GM12874 (cell line): ENCODE results near the gene PRRX2.

Source experiments
- TF ChIP-seq, protein P1 (sequence below): IDR thresholded peaks from 2 replicates; pipeline ENCODE4 v1.5.1; 2011; ENCODE audit warnings: low read depth, mild to moderate bottlenecking, control low read depth, low read length, moderate library complexity; ENCODE audit not compliant: insufficient read depth

The PRRX2 gene

DNA sequence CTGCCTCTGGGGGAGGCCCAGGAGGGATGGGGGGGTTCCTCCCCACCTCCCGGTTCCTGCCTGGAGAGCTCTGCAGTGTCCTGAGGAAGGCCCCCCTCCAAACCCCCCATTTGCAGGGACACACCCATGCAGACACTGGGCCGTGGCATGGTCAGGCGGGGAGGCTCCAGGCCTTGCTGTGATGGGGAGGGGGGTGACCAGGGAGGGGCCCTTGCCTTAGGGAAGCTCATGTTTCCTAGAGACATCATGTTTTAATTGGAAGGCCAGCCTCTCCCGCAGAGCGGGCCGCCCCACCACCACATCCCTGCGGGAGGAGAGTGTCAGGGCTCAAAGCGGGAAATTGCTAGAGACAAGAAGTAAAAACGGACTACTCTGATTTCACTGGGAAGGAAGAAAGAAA, 12.0 kb downstream of the PRRX2 start:
- TF ChIP-seq, protein P1, sequence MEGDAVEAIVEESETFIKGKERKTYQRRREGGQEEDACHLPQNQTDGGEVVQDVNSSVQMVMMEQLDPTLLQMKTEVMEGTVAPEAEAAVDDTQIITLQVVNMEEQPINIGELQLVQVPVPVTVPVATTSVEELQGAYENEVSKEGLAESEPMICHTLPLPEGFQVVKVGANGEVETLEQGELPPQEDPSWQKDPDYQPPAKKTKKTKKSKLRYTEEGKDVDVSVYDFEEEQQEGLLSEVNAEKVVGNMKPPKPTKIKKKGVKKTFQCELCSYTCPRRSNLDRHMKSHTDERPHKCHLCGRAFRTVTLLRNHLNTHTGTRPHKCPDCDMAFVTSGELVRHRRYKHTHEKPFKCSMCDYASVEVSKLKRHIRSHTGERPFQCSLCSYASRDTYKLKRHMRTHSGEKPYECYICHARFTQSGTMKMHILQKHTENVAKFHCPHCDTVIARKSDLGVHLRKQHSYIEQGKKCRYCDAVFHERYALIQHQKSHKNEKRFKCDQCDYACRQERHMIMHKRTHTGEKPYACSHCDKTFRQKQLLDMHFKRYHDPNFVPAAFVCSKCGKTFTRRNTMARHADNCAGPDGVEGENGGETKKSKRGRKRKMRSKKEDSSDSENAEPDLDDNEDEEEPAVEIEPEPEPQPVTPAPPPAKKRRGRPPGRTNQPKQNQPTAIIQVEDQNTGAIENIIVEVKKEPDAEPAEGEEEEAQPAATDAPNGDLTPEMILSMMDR, result no peak

DNA sequence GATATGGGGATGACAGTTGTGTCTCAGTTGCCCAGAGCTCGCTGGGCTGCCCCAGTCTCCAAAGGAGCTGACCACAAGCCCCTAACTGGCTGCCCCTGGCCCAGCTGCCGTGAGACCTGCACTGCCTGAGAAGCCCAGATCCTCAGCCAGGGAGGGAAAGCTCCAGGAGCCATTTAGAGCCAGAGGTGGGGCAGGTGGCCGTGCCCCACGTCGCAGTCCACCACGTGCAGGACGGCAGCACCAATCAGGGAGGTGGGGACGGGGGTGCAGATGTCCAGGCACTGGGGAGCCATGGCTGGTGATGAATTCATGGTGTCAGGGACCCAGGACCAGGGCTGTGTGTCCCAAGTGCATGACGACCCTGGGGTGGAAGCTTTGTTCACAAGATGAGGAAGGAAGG, 13.4 kb downstream of the PRRX2 start:
- TF ChIP-seq, protein P1, result no peak

DNA sequence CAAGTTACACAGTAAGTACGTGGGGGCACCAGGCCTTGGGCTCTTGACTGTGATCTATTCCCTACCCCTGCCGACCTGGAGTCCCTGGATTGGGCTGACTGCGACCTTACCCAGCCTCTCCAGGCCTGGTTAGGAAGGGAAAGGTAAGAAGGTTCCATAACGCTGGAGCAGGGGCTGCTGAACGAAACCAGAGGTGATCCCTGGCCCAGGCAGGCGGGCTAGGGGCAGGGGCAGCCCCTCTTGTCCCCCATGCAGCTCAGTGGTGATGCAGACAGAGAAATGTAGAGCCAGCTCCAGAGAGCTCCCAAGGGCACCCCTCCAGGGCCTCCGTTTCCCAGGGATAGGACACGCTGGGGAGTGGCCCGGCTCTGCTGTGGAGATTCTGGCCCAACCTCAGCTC, 14.1 kb downstream of the PRRX2 start:
- TF ChIP-seq, protein P1, result no peak

DNA sequence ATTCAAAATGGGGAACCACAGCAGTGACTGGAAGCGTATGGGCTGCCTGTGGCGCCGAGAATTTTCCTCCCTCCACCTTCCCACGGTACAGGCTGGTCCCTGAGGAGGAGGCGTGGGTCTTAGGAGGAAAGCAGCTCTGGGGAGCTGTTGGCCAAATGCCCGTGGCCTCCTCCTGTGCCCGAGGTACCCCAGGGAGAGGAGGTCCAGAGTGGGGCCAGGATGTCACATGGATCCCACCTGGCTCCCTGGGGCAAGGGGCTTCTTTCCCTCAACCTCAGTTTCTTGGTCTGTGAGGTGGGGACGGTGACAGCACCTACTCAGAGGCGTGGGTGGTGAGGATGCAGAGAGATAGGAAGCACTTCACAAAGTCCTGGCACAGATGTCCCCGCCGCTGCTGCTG, 16.5 kb downstream of the PRRX2 start:
- TF ChIP-seq, protein P1, result no peak

GRCh38 chr9:129682381-129682780, 16.9 kb downstream of the PRRX2 start:
- TF ChIP-seq, protein P1, result no peak

DNA sequence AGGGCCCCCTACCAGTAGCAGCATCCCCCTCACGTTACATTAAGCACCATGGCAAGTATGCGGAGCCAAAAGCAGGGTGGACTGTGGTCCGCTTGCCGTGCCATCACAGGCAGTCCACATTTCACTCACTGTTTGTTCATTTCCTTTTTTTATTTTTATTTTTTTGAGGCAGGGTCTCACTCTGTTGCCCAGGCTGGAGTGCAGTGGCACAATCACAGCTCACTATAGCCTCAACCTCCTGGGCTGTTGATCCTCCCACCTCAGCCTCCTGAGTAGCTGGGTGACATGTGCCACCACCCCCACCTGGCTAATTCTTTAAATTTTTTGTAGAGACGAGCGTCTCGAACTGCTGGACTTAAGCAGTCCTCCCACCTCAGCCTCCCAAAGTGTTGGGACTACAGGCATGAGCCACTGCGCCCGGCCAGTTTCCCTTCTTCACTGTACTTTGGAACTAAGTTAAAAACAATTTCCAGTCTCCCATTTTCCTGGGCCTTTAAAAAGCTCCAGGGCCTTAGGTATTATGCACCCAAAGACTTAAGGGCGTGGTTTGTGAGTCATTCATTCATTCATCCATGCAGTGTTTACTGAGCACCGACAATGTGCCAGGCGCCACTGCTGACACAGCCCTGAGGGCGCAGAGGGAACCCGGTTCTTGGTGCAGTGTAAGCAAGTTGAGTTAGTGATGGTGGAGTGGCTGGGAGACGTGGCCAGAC, 19.9 kb downstream of the PRRX2 start:
- TF ChIP-seq, protein P1, result no peak

GRCh38 chr9:129685933-129686259, 20.4 kb downstream of the PRRX2 start:
- TF ChIP-seq, protein P1, result no peak
